C4-2B (cell line): Measurements from ENCODE around the gene ARL4A.

Source experiments
- H3K27ac ChIP-seq: fragments of 450-650 bp; 2 replicates; pipeline ENCODE4 v1.5.1; 2017
- CTCF ChIP-seq: fragments of 450-650 bp; conservative IDR thresholded peaks from 2 replicates; pipeline ENCODE4 v1.5.1; 2017; ENCODE audit warnings: mild to moderate bottlenecking
- ZFX ChIP-seq: fragments of 450-650 bp; IDR thresholded peaks from 2 replicates; pipeline ENCODE4 v1.6.1; 2017

The ARL4A gene

GRCh38 chr7:12686891-12687717 is at the start of gene ARL4A:
Gene ARL4A, plus strand, starts transcription at chr7:12687633. Its CDS starts 622 bp downstream, at chr7:12688255.
- H3K27ac ChIP-seq, result peak within 1 kb of the TSS; percentile 86

GRCh38 chr7:12637819-12638592 is 49.4 kb upstream of the ARL4A start:
- TF ChIP-seq CTCF, result no peak
- no peak for TF ChIP-seq ZFX
- no peak overlapping the region for H3K27ac ChIP-seq

More at GRCh38 chr7:12686891-12687717, at the start of gene ARL4A:
- TF ChIP-seq ZFX, result no peak
- peak; percentile 89 for TF ChIP-seq CTCF

GRCh38 chr7:12638851-12639456 is 48.5 kb upstream of the ARL4A start:
- TF ChIP-seq CTCF (peak; percentile 86), ZFX (no peak)
- no peak overlapping the region for H3K27ac ChIP-seq

GRCh38 chr7:12640299-12641096 is 46.9 kb upstream of the ARL4A start:
- no peak overlapping the region for H3K27ac ChIP-seq
- TF ChIP-seq CTCF (no peak), ZFX (no peak)

- no peak overlapping the region for H3K27ac ChIP-seq
- TF ChIP-seq ZFX (no peak), CTCF (no peak)
Measured at GRCh38 chr7:12641196-12641595, 46.2 kb upstream of the ARL4A start.

GRCh38 chr7:12642508-12642907 is 44.9 kb upstream of the ARL4A start:
- no peak overlapping the region for H3K27ac ChIP-seq
- TF ChIP-seq CTCF (no peak), ZFX (no peak)
